GM21360 (cell line): ENCODE results near the gene TBC1D13.
"Not testable (repeated sequence)": the region's sequence is repeated elsewhere in the genome, so short reads cannot be mapped to it uniquely, and the experiment has no call there.

Experiments used
- ATAC-seq: cut with Tn5 transposase; IDR thresholded peaks from one replicate; pipeline ENCODE4 v1.9.1; 2021; ENCODE audit warnings: mild to moderate bottlenecking, moderate library complexity; ENCODE audit not compliant: unreplicated experiment

TBC1D13 gene

GRCh38 chr9:128843171-128843570 is 56.1 kb downstream of the TBC1D13 start:
- not testable (repeated sequence) for ATAC-seq

GRCh38 chr9:128845186-128845931 is 58.3 kb downstream of the TBC1D13 start:
- ATAC-seq: no peak

GRCh38 chr9:128846680-128847030 is 59.6 kb downstream of the TBC1D13 start:
- ATAC-seq: no peak

DNA sequence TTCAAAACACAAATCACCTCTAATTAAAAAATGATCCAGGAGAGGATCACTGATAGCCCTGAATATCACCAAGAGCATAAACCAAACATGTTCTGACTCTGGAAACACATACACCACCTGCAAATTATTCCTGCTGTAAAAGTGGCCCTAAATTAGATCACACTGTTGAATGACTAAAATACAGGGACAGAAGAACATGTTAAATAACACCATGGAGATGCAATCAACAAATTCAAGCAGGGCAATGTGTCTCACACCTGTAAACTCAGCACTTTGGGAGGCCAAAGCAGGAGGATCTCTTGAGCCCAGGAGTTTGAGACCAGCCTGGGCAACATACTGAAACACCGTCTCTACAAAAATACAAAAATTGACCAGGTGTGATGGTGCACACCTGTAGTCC is 60.8 kb downstream of the TBC1D13 start:
- ATAC-seq: no peak

DNA sequence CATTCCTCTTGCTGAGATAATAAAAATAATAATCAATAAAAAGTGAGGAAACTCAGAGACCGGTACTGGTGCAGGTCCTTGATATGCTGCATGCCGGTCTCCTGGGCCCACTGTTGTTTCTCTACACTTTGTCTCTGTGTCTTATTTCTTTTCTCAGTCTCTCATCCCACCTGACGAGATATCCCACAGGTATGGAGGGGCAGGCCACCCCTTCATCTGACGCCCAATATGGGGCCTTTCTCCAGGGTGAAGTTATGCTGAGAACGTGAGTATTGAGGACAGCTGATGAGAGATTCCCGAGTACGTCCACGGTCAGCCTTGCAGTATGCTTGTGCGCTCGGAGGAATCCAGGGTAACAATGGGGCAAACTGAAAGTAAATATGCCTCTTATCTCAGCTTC is 64.0 kb downstream of the TBC1D13 start:
- ATAC-seq: not testable (repeated sequence)

GRCh38 chr9:128851779-128852600 is 64.9 kb downstream of the TBC1D13 start:
- ATAC-seq: not testable (repeated sequence)

DNA sequence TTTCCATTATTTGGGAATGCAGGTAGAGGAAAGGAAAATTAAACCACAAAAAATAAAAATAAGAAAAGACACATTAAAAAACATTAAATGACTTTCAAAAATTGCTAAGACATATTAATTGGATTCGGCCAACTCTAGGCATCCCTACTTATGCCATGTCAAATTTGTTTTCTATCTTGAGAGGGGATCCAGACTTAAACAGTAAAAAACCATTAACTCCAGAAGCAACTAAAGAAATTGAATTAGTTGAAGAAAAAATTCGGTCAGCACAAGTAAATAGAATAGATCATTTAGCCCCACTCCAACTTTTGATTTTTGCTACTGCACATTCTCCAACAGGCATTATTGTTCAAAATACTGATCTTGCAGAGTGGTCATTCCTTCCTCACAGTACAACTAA is 65.6 kb downstream of the TBC1D13 start:
- ATAC-seq: not testable (repeated sequence)

GRCh38 chr9:128854454-128854853 is 67.4 kb downstream of the TBC1D13 start:
- not testable (repeated sequence) for ATAC-seq

DNA sequence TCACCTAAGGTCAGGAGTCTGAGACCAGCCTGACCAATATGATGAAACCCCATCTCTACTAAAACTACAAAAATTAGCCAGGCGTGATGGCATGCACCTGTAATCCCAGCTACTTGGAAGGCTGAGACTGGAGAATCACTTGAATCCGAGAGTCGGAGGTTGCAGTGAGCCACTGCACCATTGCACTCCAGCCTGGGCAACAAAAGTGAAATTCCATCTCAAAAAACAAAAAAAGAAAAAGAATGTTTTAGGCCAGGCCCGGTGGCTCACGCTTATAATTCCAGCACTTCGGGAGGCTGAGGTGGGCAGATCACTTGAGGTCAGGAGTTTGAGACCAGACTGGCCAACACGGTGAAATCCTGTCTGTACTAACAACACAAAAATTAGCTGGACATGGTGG is 71.4 kb downstream of the TBC1D13 start:
- not testable (repeated sequence) for ATAC-seq
